Ovary (tissue), 10 donors: ENCODE results near the gene OR10G7. TPM values are rescaled to one million over a fixed set of nuclear protein-coding genes. Genes with fewer than 3 reads are reported as not detected.

ENCODE experiments used
- DNase-seq, 5 donors: peaks; one replicate each; pipeline ENCODE4 v3.0.0-alpha.2; 2019 to 2020
- H3K27ac ChIP-seq, 2 donors: fragments of 200-600 bp; one replicate each; pipeline versions ENCODE4 v1.5.1 to v1.8.0; 2019 to 2022
- H3K27me3 ChIP-seq: fragments of 200-600 bp; one replicate; pipeline ENCODE4 v1.8.0; 2022
- H3K36me3 ChIP-seq: fragments of 200-600 bp; sonication (generic); one replicate; pipeline ENCODE4 v1.5.1; 2019
- H3K4me1 ChIP-seq: one replicate; pipeline ENCODE4 v1.8.1; 2013; ENCODE audit warnings: mild to moderate bottlenecking, moderate library complexity; ENCODE audit not compliant: insufficient read depth
- H3K4me3 ChIP-seq: fragments of 200-600 bp; sonication (generic); one replicate; pipeline ENCODE4 v1.5.1; 2017
- H3K9me3 ChIP-seq, 2 donors: fragments of 200-600 bp in 1 of 2; sonication (generic) in 1 of 2; one replicate each; pipeline versions ENCODE4 v1.5.1 to v1.8.1; 2013 to 2019; ENCODE audit warnings: mild to moderate bottlenecking in 1 of 2, moderate library complexity in 1 of 2
- CTCF ChIP-seq, 3 donors: fragments of 450-650 bp in 2 of 3; fragments of 200-600 bp in 1 of 3; IDR thresholded peaks; one replicate each; pipeline versions ENCODE4 v1.5.1 to v1.8.0; 2016 to 2022; ENCODE audit warnings: antibody characterized with exemption in 3 of 3, mild to moderate bottlenecking in 1 of 3
- EP300 ChIP-seq: sonication (generic); formaldehyde crosslinking; IDR thresholded peaks from one replicate; pipeline ENCODE4 v1.6.1; 2017; ENCODE audit warnings: antibody characterized with exemption
- POLR2A ChIP-seq: fragments of 450-650 bp; IDR thresholded peaks from one replicate; pipeline ENCODE4 v1.6.1; 2017; ENCODE audit warnings: antibody characterized with exemption, mild to moderate bottlenecking, moderate library complexity
- WGBS, 3 donors: extraction: QIAGEN DNeasy Blood & Tissue Kit in 1 of 3; methylation state at CpG; one replicate each; pipeline versions ENCODE4 v1.1.5 to v1.1.7; 2013 to 2017; 5-methylcytosine and 5-hydroxymethylcytosine counted together
- intact Hi-C, 4 donors: fragments of 100-400 bp; cut with DNase I; formaldehyde crosslinking; loops; one replicate each; pipeline versions ENCODE4 v1.11.0 to v1.15.1; 2022 to 2023
- long read RNA-seq, 3 donors: library from polyadenylated mRNA in 2 of 3; unstranded in 2 of 3; transcript quantifications; one replicate each; pipeline ENCODE4 v2.0.0 and lab custom pipeline, GENCODE V29; 2021 to 2026
- polyA plus RNA-seq, 2 donors: library from polyadenylated mRNA; stranded (reverse); fragments of 200-250 nt in 1 of 2; fragments of 350-450 nt in 1 of 2; fragmentation: Illumina TruSeq in 1 of 2; extraction: RNeasy Lipid Tissue Mini Kit (QIAGEN cat#74804) in 1 of 2; gene quantifications; one replicate each; pipeline ENCODE4 v1.2.3, GENCODE V29; 2013 to 2014
- total RNA-seq, 7 donors: library from RNA; depleted of rRNA in 2 of 7; stranded (reverse); fragments of >200 nt in 2 of 7; fragmentation: NEBNext Ultra II Directional in 3 of 7; extraction: Animal tissue kit (Norgen Biotek cat#: 25700) in 3 of 7; gene quantifications; one replicate each; pipeline versions ENCODE4 v1.1.0 to v1.2.4, GENCODE V29; 2016 to 2023
- donor health status: DM: no; HTN: no; CAD: no; lungs with moderate emphysema.
- donor health status: DM: no; HTN: no; CAD: no.
- donor health status: Bipolar disorder and iron deficiency.
- donor health status: DM: yes; HTN: yes; CAD: no.
- donor health status: DM: no; HTN: no; CAD: no.
- donor health status: DM: yes; HTN: yes; CAD: no.

The OR10G7 gene
- total RNA-seq: not detected
- polyA plus RNA-seq: not detected
- long read RNA-seq, donor 1: 0 reads
- long read RNA-seq, donor 2, partial matches to known transcripts: 0 of 1 reads
- long read RNA-seq, donor 2, other reads (novel, unspliced or antisense): 0 of 1 reads
- long read RNA-seq, donor 3: 0 reads

DNA sequence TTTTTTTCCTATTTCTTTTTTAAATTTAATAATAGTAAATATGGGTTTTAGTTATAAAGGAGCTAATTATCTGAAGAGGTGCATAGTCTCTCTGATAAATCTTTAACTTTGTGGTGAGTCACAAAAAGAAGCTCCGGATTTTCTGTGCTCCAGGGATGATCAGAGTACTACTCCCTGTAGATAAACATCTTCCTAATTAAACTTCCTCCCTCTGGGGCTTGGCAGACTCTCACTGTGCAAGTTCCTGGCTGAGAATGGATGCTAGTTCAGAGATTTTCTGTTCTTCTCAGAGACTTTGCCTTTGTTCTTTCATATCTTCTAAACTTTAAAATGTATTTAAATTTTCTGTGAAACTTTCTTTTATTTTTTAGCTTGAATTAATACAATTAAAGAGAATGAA lies at the start of gene OR10G7:
OR10G7 (minus strand) TSS at position 72 of the 400 bp plus-strand sequence. CDS start 2,324 bp downstream, outside the sequence.
- intact Hi-C loops: no loop called here
- TF ChIP-seq CTCF (IDR thresholded peaks at IDR 0.05): no peak
- TF ChIP-seq EP300: no peak
- TF ChIP-seq POLR2A: no peak
- no peaks in the 10 kb centered on the region for H3K36me3 ChIP-seq
- DNase-seq: no peak
- no peak within 1 kb of the TSS for H3K27ac ChIP-seq
- H3K9me3 ChIP-seq: no peaks in the 10 kb centered on the region
- H3K4me3 ChIP-seq: no peak within 1 kb of the TSS
- 0 to 4% (median 0%) methylated on average over 1 of the region's 1 CpG for WGBS, 3 donors
- H3K4me1 ChIP-seq: no peaks in the 10 kb centered on the region
- H3K27me3 ChIP-seq: peaks cover 2% of the 10 kb centered on the region

DNA sequence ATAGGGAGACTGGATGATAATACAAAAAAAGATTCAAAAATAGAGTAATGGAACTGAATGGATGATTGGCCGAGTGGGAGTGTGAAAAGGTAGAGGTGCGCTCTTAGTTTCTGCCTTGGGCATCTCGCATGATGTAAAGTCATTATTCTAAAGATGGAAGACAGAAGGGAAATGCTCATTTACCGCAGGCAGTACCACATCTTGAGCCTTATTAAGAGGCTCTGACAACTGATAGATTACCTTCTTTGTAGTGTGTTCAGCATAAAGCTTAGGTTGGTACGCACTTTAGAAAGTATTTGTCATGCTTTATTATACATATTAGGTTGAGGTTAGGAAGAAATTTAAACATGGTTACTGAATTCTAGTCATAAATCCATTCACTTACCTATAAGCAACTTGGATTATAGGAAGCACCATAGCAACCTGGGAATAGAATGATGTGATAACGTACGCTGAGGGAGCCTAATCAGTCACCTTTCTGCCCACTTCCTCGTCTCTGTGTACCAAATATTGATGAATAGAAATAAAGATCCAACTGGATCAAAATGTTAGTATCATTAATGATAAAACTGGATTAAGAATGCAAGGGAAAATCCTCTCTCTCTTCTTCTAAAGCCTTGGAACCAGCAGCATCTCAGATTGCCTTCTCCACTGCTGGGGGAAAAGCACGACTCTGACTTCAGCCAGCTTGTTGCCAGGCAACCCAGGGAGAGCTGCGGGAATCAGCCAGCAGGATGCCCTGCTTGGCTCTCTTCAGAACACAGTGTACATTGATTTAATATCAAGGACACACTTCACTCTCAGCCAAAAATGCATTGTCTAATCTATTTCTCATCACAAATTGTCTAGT lies 45.1 kb upstream of the OR10G7 start:
- Histone ChIP-seq H3K27ac (no peak overlapping the region), H3K4me3 (no peak overlapping the region), H3K27me3 (no peaks in the 10 kb centered on the region), H3K36me3 (no peaks in the 10 kb centered on the region), H3K9me3 (no peaks in the 10 kb centered on the region), H3K4me1 (no peaks in the 10 kb centered on the region)
- intact Hi-C loops: no loop called here
- WGBS, 3 donors: 55 to 63% (median 61%) methylated on average over 10 of the region's 10 CpGs
- DNase-seq: no peak
- TF ChIP-seq EP300: no peak
- no peak for TF ChIP-seq POLR2A
- TF ChIP-seq CTCF (IDR thresholded peaks at IDR 0.05): no peak

- Histone ChIP-seq H3K9me3 (no peaks in the 10 kb centered on the region), H3K4me1 (no peaks in the 10 kb centered on the region), H3K27me3 (no peaks in the 10 kb centered on the region), H3K27ac (no peak overlapping the region), H3K36me3 (no peaks in the 10 kb centered on the region), H3K4me3 (no peak overlapping the region)
- DNase-seq: no peak
- WGBS, 3 donors: 75 to 83% (median 80%) methylated on average over 3 of the region's 3 CpGs
- TF ChIP-seq POLR2A: no peak
- no peak for TF ChIP-seq CTCF (IDR thresholded peaks at IDR 0.05)
- no peak for TF ChIP-seq EP300
- intact Hi-C loops: no loop called here
Measured at GRCh38 chr11:124085583-124085982, 44.5 kb upstream of the OR10G7 start.

DNA sequence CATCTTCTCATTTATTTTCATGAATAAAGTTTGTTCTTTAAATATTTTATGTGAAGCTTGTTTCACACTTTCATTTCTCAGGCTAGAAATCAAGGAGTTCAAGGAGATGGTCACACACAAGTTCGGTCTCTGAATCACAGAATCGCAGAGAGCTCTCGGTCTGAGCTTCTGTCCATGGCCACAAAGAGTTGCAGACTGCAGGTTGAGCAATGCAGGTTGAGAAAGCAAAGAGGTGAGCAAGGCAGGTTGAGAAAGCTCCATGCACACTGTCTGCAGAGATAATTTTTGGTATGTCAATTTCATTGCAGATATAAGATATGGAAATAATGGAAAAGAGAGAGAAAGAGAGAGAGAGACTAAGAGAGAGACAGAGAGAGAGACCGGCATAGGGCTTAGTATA lies 41.2 kb upstream of the OR10G7 start:
- Histone ChIP-seq H3K4me3 (no peak overlapping the region), H3K36me3 (no peaks in the 10 kb centered on the region), H3K27ac (no peak overlapping the region), H3K9me3 (no peaks in the 10 kb centered on the region), H3K27me3 (no peaks in the 10 kb centered on the region), H3K4me1 (no peaks in the 10 kb centered on the region)
- no peak for DNase-seq
- WGBS, 3 donors: 70 to 84% (median 77%) methylated on average over 4 of the region's 4 CpGs
- intact Hi-C loops: no loop called here
- TF ChIP-seq POLR2A: no peak
- TF ChIP-seq CTCF (IDR thresholded peaks at IDR 0.05): no peak
- no peak for TF ChIP-seq EP300
